Fibroblast of the conjunctiva (primary cell): ENCODE results near the gene ZSWIM6.

ENCODE experiments used
- DNase-seq: peaks from one replicate; pipeline ENCODE4 v3.0.0-alpha.2; 2010; ENCODE audit warnings: low read depth

The ZSWIM6 gene

GRCh38 chr5:61441742-61442141 lies 109.7 kb downstream of the ZSWIM6 start:
- DNase-seq = no peak

GRCh38 chr5:61447780-61448495 lies 115.9 kb downstream of the ZSWIM6 start:
- no peak for DNase-seq

GRCh38 chr5:61449804-61450492 lies 117.9 kb downstream of the ZSWIM6 start:
- peak; percentile 60 for DNase-seq

GRCh38 chr5:61450493-61451279 lies 118.6 kb downstream of the ZSWIM6 start:
- peak; percentile 44 for DNase-seq

- no peak for DNase-seq
Observed at GRCh38 chr5:61455179-61456006, 123.3 kb downstream of the ZSWIM6 start.

GRCh38 chr5:61460471-61460870 lies 128.4 kb downstream of the ZSWIM6 start:
- DNase-seq = no peak

GRCh38 chr5:61461417-61461816 lies 129.4 kb downstream of the ZSWIM6 start:
- DNase-seq = no peak

GRCh38 chr5:61461926-61462325 lies 129.9 kb downstream of the ZSWIM6 start:
- DNase-seq = no peak

- no peak for DNase-seq
Observed at GRCh38 chr5:61463596-61463995, 131.5 kb downstream of the ZSWIM6 start.

- no peak for DNase-seq
Observed at GRCh38 chr5:61464512-61464911, 132.5 kb downstream of the ZSWIM6 start.

- no peak for DNase-seq
Observed at GRCh38 chr5:61465066-61465465, 133.0 kb downstream of the ZSWIM6 start.

- no peak for DNase-seq
Observed at GRCh38 chr5:61465496-61465895, 133.4 kb downstream of the ZSWIM6 start.

- DNase-seq = no peak
Observed at GRCh38 chr5:61466017-61466416, 134.0 kb downstream of the ZSWIM6 start.

GRCh38 chr5:61467766-61468482 lies 135.9 kb downstream of the ZSWIM6 start:
- no peak for DNase-seq

- no peak for DNase-seq
Observed at GRCh38 chr5:61468483-61468865, 136.4 kb downstream of the ZSWIM6 start.

- no peak for DNase-seq
Observed at GRCh38 chr5:61471352-61471751, 139.3 kb downstream of the ZSWIM6 start.

- DNase-seq = no peak
Observed at GRCh38 chr5:61472172-61472958, 140.3 kb downstream of the ZSWIM6 start.

GRCh38 chr5:61474746-61475145 lies 142.7 kb downstream of the ZSWIM6 start:
- DNase-seq = no peak

- DNase-seq = no peak
Observed at GRCh38 chr5:61477788-61478187, 145.7 kb downstream of the ZSWIM6 start.

GRCh38 chr5:61479850-61480614 lies 148.0 kb downstream of the ZSWIM6 start:
- DNase-seq = no peak
